Mesendoderm (in vitro differentiated cells): ENCODE measurements around the gene GABBR2.
A peak's percentile ranks its signal among the peaks of the same experiment; 100 is the strongest.

Experiments used
- DNase-seq: peaks from one replicate; pipeline ENCODE4 v3.0.0; 2013
- H2AK5ac ChIP-seq: 2 replicates; pipeline ENCODE4 v1.6.1; 2013; ENCODE audit warnings: low read length, inconsistent platforms
- H2BK120ac ChIP-seq: 2 replicates; pipeline ENCODE4 v1.6.1; 2013; ENCODE audit warnings: low read depth, mild to moderate bottlenecking, low read length, moderate library complexity, mixed read lengths
- H2BK15ac ChIP-seq: replicated peaks from 2 replicates; pipeline ENCODE4 v1.6.1; 2013; ENCODE audit warnings: low read depth, mild to moderate bottlenecking, moderate library complexity
- H2BK5ac ChIP-seq: 2 replicates; pipeline ENCODE4 v1.6.1; 2013; ENCODE audit warnings: low read length, inconsistent platforms
- H3K18ac ChIP-seq: 2 replicates; pipeline ENCODE4 v1.6.1; 2013; ENCODE audit warnings: mild to moderate bottlenecking, low read length, mixed read lengths
- H3K23ac ChIP-seq: one replicate; pipeline ENCODE4 v1.6.1; 2013; ENCODE audit warnings: low read length
- H3K27ac ChIP-seq: 2 replicates; pipeline ENCODE4 v1.5.1; 2013; ENCODE audit warnings: low read depth, mild to moderate bottlenecking, inconsistent platforms, low read length, moderate library complexity
- H3K27me3 ChIP-seq: 2 replicates; pipeline ENCODE4 v1.6.1; 2013; ENCODE audit warnings: low read length, control low read depth, mild to moderate bottlenecking, inconsistent platforms; ENCODE audit not compliant: insufficient read depth, poor library complexity
- H3K36me3 ChIP-seq: 2 replicates; pipeline ENCODE4 v1.6.1; 2013; ENCODE audit warnings: low read length, inconsistent platforms; ENCODE audit not compliant: control insufficient read depth, insufficient read depth
- H3K4ac ChIP-seq: one replicate; pipeline ENCODE4 v1.6.1; 2013; ENCODE audit warnings: low read depth, mild to moderate bottlenecking, low read length, moderate library complexity
- H3K4me1 ChIP-seq: 2 replicates; pipeline ENCODE4 v1.6.1; 2013; ENCODE audit warnings: low read depth, low read length, inconsistent platforms; ENCODE audit not compliant: control insufficient read depth
- H3K4me2 ChIP-seq: 2 replicates; pipeline ENCODE4 v1.6.1; 2013; ENCODE audit warnings: low read length
- H3K4me3 ChIP-seq: 2 replicates; pipeline ENCODE4 v1.5.1; 2013; ENCODE audit warnings: mild to moderate bottlenecking, low read length
- H3K56ac ChIP-seq: one replicate; pipeline ENCODE4 v1.6.1; 2013; ENCODE audit warnings: low read length
- H3K79me1 ChIP-seq: 2 replicates; pipeline ENCODE4 v1.6.1; 2013; ENCODE audit warnings: low read length, inconsistent platforms
- H3K79me2 ChIP-seq: 2 replicates; pipeline ENCODE4 v1.6.1; 2013; ENCODE audit warnings: mild to moderate bottlenecking, low read length; ENCODE audit not compliant: control insufficient read depth, insufficient read depth
- H3K9ac ChIP-seq: 2 replicates; pipeline ENCODE4 v1.6.1; 2013; ENCODE audit warnings: low read length, inconsistent platforms
- H4K5ac ChIP-seq: one replicate; pipeline ENCODE4 v1.6.1; 2013; ENCODE audit warnings: low read length
- H4K8ac ChIP-seq: one replicate; pipeline ENCODE4 v1.6.1; 2013; ENCODE audit warnings: low read depth, mild to moderate bottlenecking, control low read depth, low read length, moderate library complexity
- WGBS: extraction: QIAGEN DNeasy Blood & Tissue Kit; methylation state at CpG from one replicate; pipeline ENCODE4 v1.1.7; 2013; ENCODE audit warnings: low lambda C conversion rate, missing lambda C conversion rate; ENCODE audit not compliant: insufficient coverage; ENCODE audit errors: extremely low coverage; 5-methylcytosine and 5-hydroxymethylcytosine counted together

Gene GABBR2

GRCh38 chr9:98321269-98321668, 387.5 kb downstream of the GABBR2 start:
- Histone ChIP-seq H3K36me3 (no peaks in the 10 kb centered on the region), H3K27ac (no peak overlapping the region), H3K4me2 (no peak overlapping the region), H3K4ac (no peak overlapping the region), H2BK120ac (no peak overlapping the region), H2AK5ac (no peak overlapping the region), H4K5ac (no peak overlapping the region), H3K56ac (no peak overlapping the region), H3K4me3 (no peak overlapping the region), H3K79me2 (no peaks in the 10 kb centered on the region), H3K79me1 (no peaks in the 10 kb centered on the region), H3K9ac (no peak overlapping the region), H3K27me3 (no peaks in the 10 kb centered on the region), H3K4me1 (peaks cover 13% of the 10 kb centered on the region), H2BK15ac (no peak overlapping the region), H2BK5ac (no peak overlapping the region), H4K8ac (no peak overlapping the region), H3K18ac (no peak overlapping the region), H3K23ac (no peak overlapping the region)
- DNase-seq: no peak
- WGBS: no CpG with 5 or more reads among the region's 4 CpGs

DNA sequence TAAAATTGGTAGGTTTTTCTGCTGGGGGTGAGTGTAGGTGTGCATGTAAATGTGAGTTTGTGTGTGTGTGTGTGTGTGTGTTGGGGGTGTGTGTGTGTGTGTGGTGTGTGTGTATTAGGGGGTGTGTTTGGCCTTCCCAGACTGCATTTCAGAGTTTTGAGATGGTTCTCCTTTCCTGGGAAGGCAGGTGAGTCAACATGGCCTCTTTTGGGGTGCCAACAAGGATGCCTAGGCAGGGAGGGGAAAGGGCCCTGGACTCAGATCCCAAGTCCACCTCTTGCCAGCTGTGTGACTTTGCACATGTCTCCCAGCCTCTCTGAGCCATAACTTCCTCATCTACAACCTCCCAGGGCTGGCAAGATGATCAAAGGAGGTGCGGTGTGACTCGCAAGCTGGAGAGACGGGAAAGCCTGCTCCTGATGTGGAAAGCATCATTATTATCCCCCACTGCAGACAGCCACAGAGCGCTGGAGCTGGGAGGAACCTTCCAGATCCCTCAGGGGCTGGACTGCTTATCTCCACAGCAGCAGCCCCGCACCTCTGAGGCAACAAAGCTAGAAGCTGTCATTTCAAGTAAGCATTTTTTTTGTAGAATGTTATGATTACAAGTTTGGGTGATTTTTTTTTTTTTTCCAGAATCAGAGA, 389.8 kb downstream of the GABBR2 start:
- Histone ChIP-seq H4K8ac (no peak overlapping the region), H3K9ac (no peak overlapping the region), H3K4me3 (no peak overlapping the region), H3K56ac (no peak overlapping the region), H3K27ac (no peak overlapping the region), H3K4me1 (peaks cover 26% of the 10 kb centered on the region), H3K27me3 (no peaks in the 10 kb centered on the region), H3K79me1 (no peaks in the 10 kb centered on the region), H3K18ac (no peak overlapping the region), H2BK15ac (no peak overlapping the region), H3K4me2 (no peak overlapping the region), H4K5ac (no peak overlapping the region), H3K36me3 (no peaks in the 10 kb centered on the region), H3K79me2 (no peaks in the 10 kb centered on the region), H3K4ac (no peak overlapping the region), H3K23ac (no peak overlapping the region), H2BK120ac (no peak overlapping the region), H2AK5ac (no peak overlapping the region), H2BK5ac (no peak overlapping the region)
- no peak for DNase-seq
- no CpG with 5 or more reads among the region's 5 CpGs for WGBS

GRCh38 chr9:98318041-98318790, 390.5 kb downstream of the GABBR2 start:
- no peak overlapping the region for H2BK15ac ChIP-seq
- H3K4me3 ChIP-seq: no peak overlapping the region
- peaks cover 26% of the 10 kb centered on the region for H3K4me1 ChIP-seq
- no peak overlapping the region for H4K5ac ChIP-seq
- H3K23ac ChIP-seq: no peak overlapping the region
- H3K79me2 ChIP-seq: no peaks in the 10 kb centered on the region
- H3K56ac ChIP-seq: no peak overlapping the region
- H3K9ac ChIP-seq: no peak overlapping the region
- no peak overlapping the region for H2AK5ac ChIP-seq
- no peak overlapping the region for H3K4me2 ChIP-seq
- no peak overlapping the region for H3K18ac ChIP-seq
- no peak overlapping the region for H3K27ac ChIP-seq
- WGBS: no CpG with 5 or more reads among the region's 17 CpGs
- no peak overlapping the region for H4K8ac ChIP-seq
- H2BK5ac ChIP-seq: no peak overlapping the region
- H3K4ac ChIP-seq: no peak overlapping the region
- DNase-seq: no peak
- H3K36me3 ChIP-seq: no peaks in the 10 kb centered on the region
- no peak overlapping the region for H2BK120ac ChIP-seq
- H3K27me3 ChIP-seq: no peaks in the 10 kb centered on the region
- no peaks in the 10 kb centered on the region for H3K79me1 ChIP-seq

DNA sequence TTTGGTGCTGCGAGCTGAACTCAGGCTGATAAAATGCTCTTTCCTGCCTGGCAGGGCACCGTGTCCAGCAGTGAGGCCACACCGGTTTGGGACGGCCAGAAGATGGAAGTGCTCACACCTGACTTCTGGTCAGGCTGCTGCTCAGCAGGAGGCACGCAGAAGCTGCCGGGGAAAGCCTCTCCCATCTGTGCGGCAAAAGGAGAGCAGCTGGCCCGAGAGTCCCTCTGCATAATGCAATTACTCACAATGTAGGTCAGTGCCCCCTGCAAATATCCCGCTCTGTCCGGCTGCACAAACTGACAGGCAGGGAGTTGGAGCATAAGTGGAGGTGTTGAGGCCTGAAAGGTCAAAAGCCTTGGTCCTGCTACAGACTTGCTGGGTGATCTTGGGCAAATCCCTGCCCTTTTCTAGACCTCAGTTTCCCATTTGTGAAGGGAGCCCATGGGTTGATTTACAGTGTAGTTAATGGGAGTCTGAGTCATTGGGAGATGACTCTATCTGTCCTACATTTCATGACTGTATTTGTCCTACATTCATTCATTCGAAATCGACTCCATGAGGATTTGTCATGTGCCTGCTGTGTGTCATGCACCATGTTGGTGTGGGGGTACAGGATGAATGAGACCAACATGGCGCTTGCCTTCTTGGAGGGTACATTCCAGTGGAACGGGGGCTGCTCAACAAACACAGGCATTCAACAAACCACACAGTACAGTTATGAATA, 391.4 kb downstream of the GABBR2 start:
- H3K79me1 ChIP-seq: no peaks in the 10 kb centered on the region
- no peak overlapping the region for H3K23ac ChIP-seq
- no peak overlapping the region for H2AK5ac ChIP-seq
- DNase-seq: no peak
- no CpG with 5 or more reads among the region's 14 CpGs for WGBS
- H3K27me3 ChIP-seq: no peaks in the 10 kb centered on the region
- no peak overlapping the region for H4K8ac ChIP-seq
- no peaks in the 10 kb centered on the region for H3K79me2 ChIP-seq
- no peak overlapping the region for H2BK5ac ChIP-seq
- H3K9ac ChIP-seq: no peak overlapping the region
- H3K18ac ChIP-seq: no peak overlapping the region
- no peaks in the 10 kb centered on the region for H3K36me3 ChIP-seq
- no peak overlapping the region for H2BK15ac ChIP-seq
- H3K4me1 ChIP-seq: peaks cover 26% of the 10 kb centered on the region
- no peak overlapping the region for H4K5ac ChIP-seq
- H3K27ac ChIP-seq: no peak overlapping the region
- no peak overlapping the region for H2BK120ac ChIP-seq
- H3K56ac ChIP-seq: peak overlapping the region; percentile 27
- peak overlapping the region; percentile 17 for H3K4ac ChIP-seq
- no peak overlapping the region for H3K4me2 ChIP-seq
- no peak overlapping the region for H3K4me3 ChIP-seq

DNA sequence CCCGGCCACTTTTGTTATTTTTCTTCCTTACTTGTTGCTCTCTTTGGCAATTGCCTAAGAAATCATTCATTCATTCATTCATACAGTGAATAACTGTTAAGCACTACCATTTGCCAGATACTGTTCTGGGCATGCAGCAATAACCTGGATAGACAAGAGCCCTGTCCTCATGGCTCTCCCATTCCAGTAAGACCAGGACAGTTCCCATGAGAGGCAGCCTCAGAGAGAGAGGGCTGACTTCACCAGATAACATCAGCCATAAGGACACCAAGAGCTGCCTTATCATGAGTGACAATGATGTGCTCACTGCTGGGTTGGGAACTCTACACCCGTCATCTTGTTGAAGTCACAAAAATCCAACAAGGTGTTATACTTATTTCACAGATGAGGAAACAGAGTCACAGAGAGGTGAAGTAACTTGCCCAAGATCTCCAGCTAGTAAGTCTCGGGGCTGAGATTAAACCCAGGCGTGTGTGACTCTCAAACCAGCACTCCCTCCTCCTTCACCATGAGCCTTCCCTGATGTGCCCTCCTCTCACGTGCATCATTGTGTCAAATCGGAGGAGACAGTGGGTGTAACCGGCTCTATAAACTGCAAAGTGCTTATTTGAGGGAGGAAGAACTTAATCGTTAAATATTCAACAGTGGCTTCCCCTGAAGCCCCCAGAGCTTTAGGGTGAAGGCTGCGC, 392.1 kb downstream of the GABBR2 start:
- Histone ChIP-seq H2BK5ac (peak overlapping the region; percentile 11), H3K56ac (peak overlapping the region; percentile 35), H3K79me2 (no peaks in the 10 kb centered on the region), H3K36me3 (no peaks in the 10 kb centered on the region), H2AK5ac (peak overlapping the region; percentile 84), H3K4me2 (no peak overlapping the region), H3K23ac (no peak overlapping the region), H2BK120ac (peak overlapping the region; percentile 65), H3K18ac (no peak overlapping the region), H3K4me3 (no peak overlapping the region), H2BK15ac (no peak overlapping the region), H3K4me1 (peaks cover 26% of the 10 kb centered on the region), H4K8ac (no peak overlapping the region), H3K27ac (no peak overlapping the region), H3K27me3 (no peaks in the 10 kb centered on the region), H3K4ac (peak overlapping the region; percentile 17), H4K5ac (no peak overlapping the region), H3K9ac (no peak overlapping the region), H3K79me1 (no peaks in the 10 kb centered on the region)
- DNase-seq: peak; percentile 47
- WGBS: no CpG with 5 or more reads among the region's 9 CpGs
